H9 (cell line): ENCODE data around the gene ALCAM. TPM values are rescaled to one million over a fixed set of nuclear protein-coding genes. Genes with fewer than 3 reads are reported as not detected.

Source experiments
- DNase-seq: peaks from one replicate; pipeline ENCODE4 v3.0.0-alpha.2; 2017
- H2AFZ ChIP-seq: one replicate; pipeline ENCODE4 v1.6.1; 2013; ENCODE audit warnings: mild to moderate bottlenecking, low read length, control low read depth, moderate library complexity
- H2AK5ac ChIP-seq: 2 replicates; pipeline ENCODE4 v1.6.1; 2013; ENCODE audit warnings: low read length, control low read depth, mixed read lengths; ENCODE audit not compliant: insufficient read length
- H2BK120ac ChIP-seq: one replicate; pipeline ENCODE4 v1.6.1; 2013; ENCODE audit warnings: low read depth, mild to moderate bottlenecking, low read length, control low read depth, inconsistent platforms; ENCODE audit not compliant: poor library complexity, severe bottlenecking
- H2BK12ac ChIP-seq: 2 replicates; pipeline ENCODE4 v1.6.1; 2013; ENCODE audit warnings: low read length, control low read depth, mixed read lengths, low read depth; ENCODE audit not compliant: insufficient read length
- H2BK15ac ChIP-seq: 2 replicates; pipeline ENCODE4 v1.6.1; 2013; ENCODE audit warnings: low read depth, low read length, control low read depth
- H2BK20ac ChIP-seq: one replicate; pipeline ENCODE4 v1.6.1; 2013; ENCODE audit warnings: low read depth, mild to moderate bottlenecking, low read length, control low read depth, inconsistent platforms; ENCODE audit not compliant: poor library complexity, severe bottlenecking
- H2BK5ac ChIP-seq: 2 replicates; pipeline ENCODE4 v1.6.1; 2013; ENCODE audit warnings: low read length, control low read depth, mixed read lengths; ENCODE audit not compliant: insufficient read length
- H3K14ac ChIP-seq: 2 replicates; pipeline ENCODE4 v1.6.1; 2013; ENCODE audit warnings: low read length, control low read depth; ENCODE audit not compliant: insufficient read depth
- H3K18ac ChIP-seq: 2 replicates; pipeline ENCODE4 v1.6.1; 2013; ENCODE audit warnings: low read depth, mild to moderate bottlenecking, mixed read lengths, low read length, control low read depth; ENCODE audit not compliant: insufficient read length
- H3K23ac ChIP-seq: 2 replicates; pipeline ENCODE4 v1.6.1; 2013; ENCODE audit warnings: low read length, control low read depth, mixed read lengths, low read depth; ENCODE audit not compliant: insufficient read length
- H3K23me2 ChIP-seq: 2 replicates; pipeline ENCODE4 v1.6.1; 2013; ENCODE audit warnings: low read depth, mild to moderate bottlenecking, mixed read lengths, low read length, control low read depth; ENCODE audit not compliant: insufficient read length, poor library complexity, severe bottlenecking
- H3K27ac ChIP-seq: 2 replicates; pipeline ENCODE4 v1.5.1; 2013; ENCODE audit warnings: low read length, control low read depth, mixed read lengths, low read depth; ENCODE audit not compliant: insufficient read length
- H3K27me3 ChIP-seq: 2 replicates; pipeline ENCODE4 v1.6.1; 2013; ENCODE audit warnings: low read length, control low read depth, inconsistent platforms; ENCODE audit not compliant: insufficient read depth
- H3K4ac ChIP-seq: 2 replicates; pipeline ENCODE4 v1.6.1; 2013; ENCODE audit warnings: low read depth, mild to moderate bottlenecking, control low read depth, inconsistent platforms, low read length, moderate library complexity
- H3K4me1 ChIP-seq: 2 replicates; pipeline ENCODE4 v1.6.1; 2013; ENCODE audit warnings: low read length, control low read depth, inconsistent platforms; ENCODE audit not compliant: insufficient read depth
- H3K4me2 ChIP-seq: 2 replicates; pipeline ENCODE4 v1.6.1; 2013; ENCODE audit warnings: low read length, control low read depth, mixed read lengths; ENCODE audit not compliant: insufficient read length, insufficient read depth
- H3K56ac ChIP-seq: 2 replicates; pipeline ENCODE4 v1.6.1; 2013; ENCODE audit warnings: low read depth, mild to moderate bottlenecking, mixed read lengths, low read length, control low read depth; ENCODE audit not compliant: insufficient read length
- H3K79me1 ChIP-seq: 2 replicates; pipeline ENCODE4 v1.6.1; 2013; ENCODE audit warnings: low read depth, mild to moderate bottlenecking, moderate library complexity, low read length, control low read depth, inconsistent platforms; ENCODE audit not compliant: insufficient read depth, poor library complexity, severe bottlenecking
- H3K79me2 ChIP-seq: 2 replicates; pipeline ENCODE4 v1.6.1; 2013; ENCODE audit warnings: low read length, control low read depth, inconsistent platforms; ENCODE audit not compliant: insufficient read depth
- H3K9ac ChIP-seq: 2 replicates; pipeline ENCODE4 v1.6.1; 2013; ENCODE audit warnings: low read length, control low read depth, mixed read lengths; ENCODE audit not compliant: insufficient read length; ENCODE audit errors: extremely low read depth
- H3K9me3 ChIP-seq: one replicate; pipeline ENCODE4 v1.6.1; 2013; ENCODE audit warnings: low read depth, low read length, inconsistent platforms; ENCODE audit not compliant: control insufficient read depth
- H3T11ph ChIP-seq: one replicate; pipeline ENCODE4 v1.6.1; 2013; ENCODE audit warnings: mild to moderate bottlenecking, low read length, control low read depth, inconsistent platforms
- H4K20me1 ChIP-seq: one replicate; pipeline ENCODE4 v1.6.1; 2013; ENCODE audit not compliant: control insufficient read depth, insufficient read length, insufficient read depth
- H4K5ac ChIP-seq: 2 replicates; pipeline ENCODE4 v1.6.1; 2013; ENCODE audit warnings: low read depth, mild to moderate bottlenecking, mixed read lengths, low read length, control low read depth; ENCODE audit not compliant: insufficient read length
- H4K8ac ChIP-seq: replicated peaks from 2 replicates; pipeline ENCODE4 v1.6.1; 2013; ENCODE audit warnings: low read length, control low read depth, mixed read lengths, low read depth; ENCODE audit not compliant: insufficient read length
- H4K91ac ChIP-seq: 2 replicates; pipeline ENCODE4 v1.6.1; 2013; ENCODE audit warnings: low read depth, mild to moderate bottlenecking, moderate library complexity, mixed read lengths, low read length, control low read depth; ENCODE audit not compliant: insufficient read length
- H3K27ac Mint-ChIP-seq, 3 experiments: 2 replicates in 2 of 3; 3 replicates in 1 of 3; pipeline ENCODE4 v1.8.0; 2020 to 2021; ENCODE audit warnings: mixed read lengths in 3 of 3, mild to moderate bottlenecking in 1 of 3, moderate library complexity in 1 of 3
- H3K27me3 Mint-ChIP-seq: 2 replicates; pipeline ENCODE4 v1.8.0; 2021; ENCODE audit warnings: low read depth, mild to moderate bottlenecking, moderate library complexity, mixed read lengths
- H3K36me3 Mint-ChIP-seq, 3 experiments: 2 replicates in 2 of 3; 3 replicates in 1 of 3; pipeline ENCODE4 v1.8.0; 2020 to 2021; ENCODE audit warnings: low read depth in 3 of 3, mixed read lengths in 3 of 3; ENCODE audit not compliant: insufficient read depth in 1 of 3
- H3K4me1 Mint-ChIP-seq, 2 experiments: 2 replicates each; pipeline ENCODE4 v1.8.0; 2020; ENCODE audit warnings: mixed read lengths in 2 of 2
- H3K4me3 Mint-ChIP-seq, 2 experiments: 2 replicates in 1 of 2; 3 replicates in 1 of 2; pipeline ENCODE4 v1.8.0; 2020 to 2021; ENCODE audit warnings: mild to moderate bottlenecking in 2 of 2, mixed read lengths in 2 of 2, moderate library complexity in 1 of 2
- H3K9me3 Mint-ChIP-seq, 2 experiments: 2 replicates in 1 of 2; 3 replicates in 1 of 2; pipeline ENCODE4 v1.8.0; 2020; ENCODE audit warnings: mild to moderate bottlenecking in 2 of 2, mixed read lengths in 2 of 2, moderate library complexity in 1 of 2
- CTCF ChIP-seq: fragments of 200-600 bp; sonication (generic); conservative IDR thresholded peaks from 3 replicates; pipeline ENCODE4 v1.8.0; 2021; ENCODE audit warnings: antibody characterized with exemption, mild to moderate bottlenecking
- WGBS: extraction: QIAGEN DNeasy Blood & Tissue Kit; methylation state at CpG from one replicate; pipeline ENCODE4 v1.1.7; 2013; ENCODE audit warnings: missing lambda C conversion rate, low lambda C conversion rate, mixed read lengths; ENCODE audit not compliant: insufficient read length; ENCODE audit errors: extremely low coverage; 5-methylcytosine and 5-hydroxymethylcytosine counted together
- total RNA-seq: library from RNA; stranded (reverse); gene quantifications from 2 replicates; pipeline ENCODE4 v1.2.1, GENCODE V29; 2021

ALCAM gene
- total RNA-seq, 1 experiment from 2014 or later = 43.7 TPM

- Histone ChIP-seq H3K9ac (no peak overlapping the region), H2AK5ac (no peak overlapping the region), H4K20me1 (no peaks in the 10 kb centered on the region), H2BK20ac (no peak overlapping the region), H3K27me3 (no peaks in the 10 kb centered on the region), H3K14ac (no peak overlapping the region), H4K91ac (no peak overlapping the region), H2BK5ac (no peak overlapping the region), H3T11ph (no peak overlapping the region), H4K5ac (no peak overlapping the region), H3K27ac (no peak overlapping the region), H4K8ac (no peak overlapping the region), H3K4me2 (no peak overlapping the region), H3K23me2 (no peaks in the 10 kb centered on the region), H2AFZ (no peak overlapping the region), H3K18ac (no peak overlapping the region), H3K9me3 (no peaks in the 10 kb centered on the region), H2BK15ac (no peak overlapping the region), H2BK120ac (no peak overlapping the region), H3K79me2 (no peaks in the 10 kb centered on the region), H3K56ac (no peak overlapping the region), H3K79me1 (no peaks in the 10 kb centered on the region), H3K23ac (no peak overlapping the region), H3K4me1 (no peaks in the 10 kb centered on the region; the same call in 1 of the 2 replicates), H2BK12ac (no peak overlapping the region), H3K4ac (no peak overlapping the region)
- Mint-ChIP-seq H3K27ac (no peak overlapping the region), H3K9me3 (no peaks in the 10 kb centered on the region), H3K4me3 (no peak overlapping the region), H3K27me3 (no peaks in the 10 kb centered on the region), H3K36me3 (peaks cover 0 to 3% (median 0%) of the 10 kb centered on the region in 3 experiments; a peak in 2 of 7 replicates), H3K4me1 (peaks cover 8 to 12% of the 10 kb centered on the region in 2 experiments)
- peak; percentile 62 for TF ChIP-seq CTCF
- WGBS = no CpG with 5 or more reads among the region's 6 CpGs
- no peak for DNase-seq
Observed at GRCh38 chr3:105516972-105517371, 150.3 kb downstream of the ALCAM start.
